HG03558 (cell line): Measurements from ENCODE around the gene SMIM1.
"Not testable (repeated sequence)": the region's sequence is repeated elsewhere in the genome, so short reads cannot be mapped to it uniquely, and the experiment has no call there.

Source experiments
- ATAC-seq: cut with Tn5 transposase; IDR thresholded peaks from one replicate; pipeline ENCODE4 v1.9.1; 2021; ENCODE audit warnings: moderate number of reproducible peaks; ENCODE audit not compliant: unreplicated experiment; ENCODE audit errors: extremely low read depth

The SMIM1 gene

DNA sequence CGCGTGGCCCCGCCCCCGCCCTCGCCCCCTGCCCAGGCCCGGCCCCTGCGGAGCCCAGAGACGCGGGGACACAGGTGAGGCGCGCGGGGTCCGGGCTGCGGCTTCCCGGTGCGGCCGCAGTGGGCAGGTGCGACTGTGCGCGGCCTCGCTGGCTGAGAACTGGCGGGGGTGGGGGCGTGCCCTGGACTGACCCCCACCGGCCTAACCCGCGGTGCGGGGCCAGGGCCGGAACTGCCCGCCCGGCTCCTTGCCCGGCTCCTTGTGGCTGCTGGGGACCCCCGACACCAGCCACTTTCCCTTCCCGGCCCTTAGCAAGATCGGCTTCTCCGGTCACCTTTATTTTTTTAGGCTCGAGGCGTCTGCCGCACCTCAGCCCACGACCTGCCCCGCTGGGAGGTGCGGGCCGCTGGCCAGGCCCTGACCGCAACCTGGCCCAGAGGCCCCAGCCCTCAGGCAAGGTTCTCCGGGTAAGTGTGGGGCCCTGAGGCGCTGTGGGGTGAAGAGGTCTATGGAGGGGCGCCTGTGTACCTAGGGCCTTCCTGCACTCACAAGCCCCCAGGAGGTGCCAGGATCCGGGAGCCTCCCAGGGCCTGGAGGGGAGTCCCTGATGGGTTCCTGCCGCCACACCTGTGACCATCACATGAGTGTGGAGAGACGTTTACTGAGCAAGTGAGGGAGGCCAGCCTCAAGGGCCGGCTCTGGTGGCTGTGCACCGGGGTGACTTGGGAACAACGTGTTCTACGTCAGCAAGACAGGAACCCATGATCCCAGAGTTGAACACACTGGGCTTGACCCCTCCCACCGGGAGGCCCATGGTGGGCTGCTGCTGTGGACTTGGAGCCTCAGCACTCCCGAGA is at the start of gene SMIM1:
SMIM1 (plus strand) TSS at position 35 of the 857 bp plus-strand sequence. CDS start 2,625 bp downstream, outside the sequence.
- no peak for ATAC-seq

GRCh38 chr1:3722846-3723245 is 49.7 kb upstream of the SMIM1 start:
- no peak for ATAC-seq

DNA sequence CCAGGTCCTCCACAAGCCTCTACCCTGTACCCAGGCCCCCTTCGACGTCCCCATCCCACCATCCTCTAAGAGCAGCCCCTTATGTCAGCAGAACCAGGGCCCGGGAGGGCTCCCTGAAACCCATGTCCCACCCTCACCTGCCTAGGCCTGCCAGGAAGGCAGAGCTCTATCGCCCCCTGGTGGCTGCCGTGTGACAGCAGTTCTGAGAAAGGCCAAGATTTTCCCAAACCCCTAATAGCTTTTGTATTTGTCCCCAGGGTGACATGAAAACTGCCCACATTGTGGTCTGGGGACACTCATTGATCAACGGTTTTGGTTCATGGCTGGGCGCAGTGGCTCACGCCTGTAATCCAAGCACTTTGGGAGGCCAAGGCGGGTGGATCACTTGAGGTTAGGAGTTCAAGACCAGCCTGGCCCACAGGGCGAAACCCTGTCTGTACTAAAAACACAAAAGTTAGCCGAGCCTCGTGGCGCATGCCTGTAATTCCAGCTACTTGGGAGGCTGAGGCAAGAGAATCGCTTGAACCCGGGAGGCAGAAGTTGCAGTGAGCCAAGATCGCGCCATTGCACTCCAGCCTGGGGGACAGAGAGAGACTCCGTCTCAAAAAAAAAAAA is 48.0 kb upstream of the SMIM1 start:
- not testable (repeated sequence) for ATAC-seq

DNA sequence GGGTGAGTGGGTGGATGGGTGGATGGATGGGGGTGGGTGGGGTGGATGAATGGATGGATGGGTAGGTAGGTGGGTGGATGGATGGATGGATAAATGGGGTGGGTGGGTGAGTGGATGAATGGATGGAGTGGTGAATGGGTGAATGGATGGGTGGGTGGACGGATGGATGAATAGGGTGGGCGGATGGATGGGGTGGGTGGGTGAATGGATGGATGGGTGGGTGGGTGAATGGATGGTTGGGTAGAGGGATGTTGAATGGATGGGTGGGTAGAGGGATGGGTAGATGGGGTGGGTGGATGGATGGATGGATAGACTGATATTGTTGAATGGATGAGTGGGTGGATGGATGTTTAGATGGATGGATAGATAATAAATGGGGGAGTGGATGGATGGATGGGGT is 47.2 kb upstream of the SMIM1 start:
- no peak for ATAC-seq

GRCh38 chr1:3727042-3727824 is 45.3 kb upstream of the SMIM1 start:
- no peak for ATAC-seq

DNA sequence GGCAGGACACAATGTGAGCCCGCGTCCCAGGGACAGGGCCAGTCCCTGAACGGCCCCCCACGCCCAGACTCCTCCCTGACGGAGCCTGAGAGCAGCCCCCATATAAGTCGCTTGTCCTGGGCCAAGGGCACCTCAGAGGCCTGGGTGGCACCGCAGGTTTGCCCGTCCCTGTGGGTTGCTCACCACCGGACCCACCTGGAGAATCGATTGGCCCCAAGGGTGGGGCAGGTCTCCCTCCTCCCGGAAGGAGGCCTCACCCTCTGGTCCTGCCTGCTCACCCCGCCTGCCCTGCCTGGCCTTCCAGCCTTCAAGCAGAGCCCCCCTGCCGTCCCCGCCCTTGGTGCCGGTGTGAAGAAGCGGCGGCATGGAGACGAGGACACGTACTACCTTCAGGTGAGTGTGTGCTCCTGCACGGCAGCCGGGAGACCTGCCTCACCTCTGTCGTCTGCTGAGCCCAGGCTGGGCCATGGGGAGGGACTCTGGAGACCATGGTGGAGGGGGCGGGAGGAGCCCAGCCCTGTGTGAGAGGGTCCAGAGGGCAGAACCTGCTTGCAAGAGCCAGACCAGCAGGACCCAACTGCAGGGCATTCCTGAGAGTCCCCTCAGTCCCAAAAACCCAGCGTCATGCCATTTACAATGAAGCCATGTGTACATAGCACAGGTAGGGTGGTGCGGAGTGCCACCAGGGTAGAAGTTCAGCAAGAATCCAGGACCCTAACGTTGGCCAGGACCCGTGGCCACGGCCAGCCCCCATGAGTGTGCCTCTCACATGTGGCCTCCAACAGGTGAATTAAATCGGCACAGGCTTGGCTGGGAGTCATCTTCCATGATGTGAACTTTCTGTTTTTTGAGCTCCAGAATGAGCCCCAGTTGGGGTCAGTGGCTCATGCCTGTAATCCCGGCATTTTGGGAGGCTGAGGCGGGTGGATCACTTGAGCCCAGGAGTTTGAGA is 44.4 kb upstream of the SMIM1 start:
- ATAC-seq, result no peak

DNA sequence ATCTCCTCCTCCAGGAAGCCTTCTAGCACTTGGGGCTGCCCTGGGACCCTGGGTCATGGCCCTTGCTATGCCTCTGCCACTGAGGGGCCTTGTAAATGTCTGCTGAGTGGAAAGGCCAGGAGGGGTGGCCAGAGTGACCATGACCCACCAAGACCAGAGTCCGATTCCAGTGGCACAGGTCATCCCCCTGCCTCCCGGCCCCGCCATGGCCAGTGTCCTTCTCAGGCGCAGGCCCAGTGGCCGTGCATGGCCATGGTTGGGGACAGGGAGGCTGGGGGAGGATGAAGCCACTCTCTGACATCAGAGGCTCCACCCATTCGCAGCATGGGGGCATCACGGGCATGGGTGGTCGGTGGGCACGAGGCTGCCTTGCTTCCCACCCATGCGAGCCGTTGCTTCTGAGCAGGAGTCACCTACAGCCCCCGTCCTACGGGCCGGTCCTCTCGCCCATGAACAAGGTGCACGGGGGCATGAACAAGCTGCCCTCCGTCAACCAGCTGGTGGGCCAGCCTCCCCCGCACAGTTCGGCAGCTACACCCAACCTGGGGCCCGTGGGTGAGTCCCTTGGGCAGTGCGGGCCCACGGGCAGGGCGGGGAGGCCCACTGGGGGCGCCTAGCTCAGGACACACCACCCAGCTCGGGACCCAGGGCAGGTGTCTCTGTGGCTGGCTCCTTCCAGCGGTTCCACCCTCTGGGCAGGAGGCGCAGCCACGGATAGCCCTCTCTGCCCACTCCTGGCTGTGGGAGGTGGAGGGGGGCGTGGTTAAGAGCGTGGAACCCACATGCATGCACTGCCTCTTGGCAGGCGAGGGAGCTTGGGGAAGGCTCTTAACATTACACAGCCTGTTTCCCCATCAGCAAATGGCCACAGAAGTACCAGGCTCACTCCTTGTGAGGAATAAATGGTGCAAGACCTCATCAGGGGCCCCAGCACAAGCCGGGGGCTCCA is 42.7 kb upstream of the SMIM1 start:
- ATAC-seq, result no peak

- no peak for ATAC-seq
These were observed 41.9 kb upstream of the SMIM1 start for GRCh38 chr1:3730543-3731247.

DNA sequence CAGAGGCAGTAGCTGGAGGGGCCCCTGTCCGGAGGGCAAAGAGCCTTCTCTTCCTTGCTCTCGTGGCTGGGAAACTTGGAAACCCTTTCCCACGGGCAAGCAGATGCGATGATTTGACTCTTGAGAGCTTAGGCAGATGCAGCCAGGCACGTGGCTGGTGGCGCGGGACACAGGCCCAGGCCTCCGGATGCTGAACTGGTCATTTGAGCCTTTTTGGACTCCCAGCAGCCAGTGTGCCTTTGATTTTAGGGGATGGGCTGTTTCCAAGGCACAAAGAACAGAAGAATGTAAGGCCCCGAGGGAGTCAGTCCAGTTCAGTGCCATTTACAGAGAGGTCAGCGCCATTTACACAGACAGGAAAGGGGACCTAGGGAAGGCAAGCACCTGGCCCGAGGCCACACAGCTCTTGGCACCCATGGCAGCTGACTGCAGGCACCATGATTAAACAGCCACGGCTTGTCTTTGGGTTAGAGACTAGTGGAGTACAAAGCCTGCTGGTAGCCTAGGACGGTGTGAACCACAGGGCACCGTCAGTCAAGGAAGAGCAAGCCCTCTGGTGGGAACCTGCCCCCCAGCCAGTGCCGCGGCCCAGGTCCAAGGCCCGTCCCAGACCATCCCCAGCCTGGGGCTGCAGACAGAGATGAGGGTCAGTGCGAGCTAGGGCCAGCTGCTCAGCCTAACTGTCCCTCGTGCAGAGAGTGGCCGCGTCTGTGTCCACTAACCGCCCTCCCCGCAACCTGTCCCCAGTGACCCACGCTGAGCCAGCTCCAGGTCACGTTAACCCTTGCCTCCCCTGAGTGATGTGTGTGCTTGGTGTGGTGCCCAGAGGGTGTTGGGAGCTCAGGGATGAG is 40.7 kb upstream of the SMIM1 start:
- no peak for ATAC-seq

GRCh38 chr1:3732434-3733093 is 40.0 kb upstream of the SMIM1 start:
- no peak for ATAC-seq

DNA sequence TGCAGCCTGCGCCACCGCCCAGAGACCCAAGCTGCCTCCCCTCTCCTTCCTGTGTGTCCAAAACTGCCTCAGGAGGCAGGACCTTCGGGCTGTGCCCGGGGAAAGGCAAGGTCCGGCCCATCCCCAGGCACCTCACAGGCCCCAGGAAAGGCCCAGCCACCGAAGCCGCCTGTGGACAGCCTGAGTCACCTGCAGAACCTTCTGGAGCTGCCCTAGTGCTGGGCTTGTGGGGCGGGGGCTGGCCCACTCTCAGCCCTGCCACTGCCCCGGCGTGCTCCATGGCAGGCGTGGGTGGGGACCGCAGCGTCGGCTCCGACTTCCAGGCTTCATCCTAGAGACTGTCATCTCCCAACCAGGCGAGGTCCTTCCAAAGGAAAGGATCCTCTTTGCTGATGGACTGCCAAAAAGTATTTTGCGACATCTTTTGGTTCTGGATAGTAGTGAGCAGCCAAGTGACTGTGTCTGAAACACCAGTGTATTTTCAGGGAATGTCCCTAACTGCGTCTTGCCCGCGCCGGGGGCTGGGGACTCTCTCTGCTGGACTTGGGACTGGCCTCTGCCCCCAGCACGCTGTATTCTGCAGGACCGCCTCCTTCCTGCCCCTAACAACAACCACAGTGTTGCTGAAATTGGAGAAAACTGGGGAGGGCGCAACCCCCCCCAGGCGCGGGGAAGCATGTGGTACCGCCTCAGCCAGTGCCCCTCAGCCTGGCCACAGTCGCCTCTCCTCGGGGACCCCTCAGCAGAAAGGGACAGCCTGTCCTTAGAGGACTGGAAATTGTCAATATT is 39.3 kb upstream of the SMIM1 start:
- ATAC-seq, result no peak

DNA sequence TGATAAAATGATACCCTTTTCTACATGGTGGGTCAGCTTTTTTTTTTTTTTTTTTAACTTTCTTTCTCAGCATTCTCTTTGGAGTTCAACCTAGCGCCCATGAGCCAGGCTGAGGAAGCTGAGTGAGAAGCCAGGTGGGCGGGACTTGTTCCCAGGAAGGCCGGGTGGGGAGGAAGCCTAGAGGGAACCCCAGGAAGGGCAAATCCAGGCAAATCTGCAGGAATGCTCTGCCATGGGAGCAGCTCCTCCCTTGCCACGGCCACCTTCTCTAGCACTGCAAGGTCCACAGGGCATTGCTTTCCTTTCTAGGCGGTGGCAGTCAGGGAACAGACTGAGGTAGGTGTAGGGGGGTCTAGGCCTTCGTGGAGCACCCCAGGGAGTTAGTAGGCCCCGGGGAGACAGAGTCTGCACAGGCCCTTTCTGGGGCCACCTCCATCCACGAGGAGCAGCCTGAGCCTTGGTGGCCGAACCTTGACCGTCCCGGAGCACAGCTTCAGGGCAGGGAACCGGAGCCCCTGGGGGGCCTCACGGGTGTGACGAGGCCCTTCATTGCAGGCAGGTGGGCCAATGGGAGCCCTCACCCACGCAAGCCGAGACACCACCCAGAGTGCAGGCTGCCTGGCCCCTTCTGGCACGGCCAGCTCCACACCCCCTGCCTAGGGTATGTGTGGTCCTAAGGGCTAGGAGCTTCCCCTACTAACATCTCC is 38.5 kb upstream of the SMIM1 start:
- no peak for ATAC-seq

DNA sequence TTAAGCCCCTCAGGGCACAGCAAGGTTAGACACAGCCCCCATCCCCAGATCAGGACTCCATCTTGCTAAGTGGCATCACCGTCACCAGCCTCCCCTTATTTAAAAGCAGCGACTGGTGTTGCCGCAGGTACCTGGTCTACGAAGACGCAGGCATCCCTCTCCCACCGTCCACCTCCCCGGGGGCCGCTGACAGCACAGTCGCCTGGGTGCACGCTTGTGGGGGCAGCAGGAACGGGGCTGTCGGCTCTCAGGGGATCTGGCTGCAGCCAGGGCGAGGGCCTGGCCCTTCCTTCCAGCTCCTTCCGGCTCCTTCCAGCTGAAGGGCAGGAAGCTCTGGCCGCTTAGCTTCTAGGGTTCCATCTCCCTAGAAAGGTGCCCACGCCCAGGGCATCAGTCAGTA is 37.9 kb upstream of the SMIM1 start:
- ATAC-seq, result no peak

- no peak for ATAC-seq
These were observed 37.4 kb upstream of the SMIM1 start for GRCh38 chr1:3735027-3735681.

GRCh38 chr1:3735688-3736087 is 36.9 kb upstream of the SMIM1 start:
- ATAC-seq, result no peak
